GM12892 (cell line): ENCODE results near the gene MTMR10.

ENCODE experiments used
- POLR2A ChIP-seq: IDR thresholded peaks from 2 replicates; pipeline ENCODE4 v1.6.1; 2011; ENCODE audit warnings: low read depth, low read length, control low read depth
- POLR2AphosphoS5 ChIP-seq: IDR thresholded peaks from 2 replicates; pipeline ENCODE4 v1.6.1; 2011; ENCODE audit warnings: low read depth, low read length, control low read depth

DNA sequence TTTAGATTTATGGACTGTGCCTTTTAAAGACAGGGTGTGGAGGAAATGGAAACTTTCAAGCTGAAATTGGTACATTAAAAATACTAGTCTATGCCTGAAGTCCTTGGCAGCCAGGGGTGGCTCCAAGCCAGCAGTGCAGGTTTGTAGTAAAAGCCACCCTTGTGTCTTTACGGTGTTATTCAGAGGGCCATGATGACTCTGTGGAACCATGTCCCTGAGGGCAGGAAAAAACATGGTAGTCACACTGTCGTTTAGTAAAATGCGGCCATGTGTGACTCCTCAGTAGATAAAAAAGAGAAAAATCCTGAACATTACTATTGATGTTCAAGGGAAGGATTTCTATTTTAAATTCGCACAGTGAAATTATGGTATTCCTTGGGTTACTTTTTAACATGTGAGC lies 85.1 kb downstream of the MTMR10 start:
- TF ChIP-seq POLR2AphosphoS5, result no peak
- no peak for TF ChIP-seq POLR2A
